Measurements from ENCODE around the gene CDS2.

Gene CDS2

DNA sequence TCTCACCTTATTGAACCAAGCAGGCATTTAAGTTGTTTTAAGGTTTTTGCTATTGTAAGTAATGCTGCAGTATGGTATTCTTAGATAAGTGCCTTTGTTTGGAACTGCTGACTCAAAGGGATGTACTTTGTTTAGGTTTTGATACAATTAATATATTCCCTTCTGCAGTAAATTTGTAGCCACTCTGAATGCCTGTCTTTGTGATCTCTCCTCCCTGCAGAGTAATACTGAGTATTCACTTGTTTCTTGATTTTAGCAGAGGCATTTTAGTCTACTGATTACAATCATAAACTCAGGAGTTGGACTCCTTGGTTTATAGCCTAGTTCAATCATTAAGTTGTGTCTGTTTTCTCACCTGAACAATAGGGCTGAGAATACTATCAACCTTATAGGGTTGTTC is 13.4 kb downstream of the CDS2 start:
- no peak for DNase-seq (ENCODE audit: low spot score)
- in situ Hi-C loops (cut with MboI; ENCODE audit: low pct_unique_long_range_greater_than_20kb, low sequenced_read_pairs, unreplicated experiment), result no loop called here
- TF ChIP-seq, protein P1, sequence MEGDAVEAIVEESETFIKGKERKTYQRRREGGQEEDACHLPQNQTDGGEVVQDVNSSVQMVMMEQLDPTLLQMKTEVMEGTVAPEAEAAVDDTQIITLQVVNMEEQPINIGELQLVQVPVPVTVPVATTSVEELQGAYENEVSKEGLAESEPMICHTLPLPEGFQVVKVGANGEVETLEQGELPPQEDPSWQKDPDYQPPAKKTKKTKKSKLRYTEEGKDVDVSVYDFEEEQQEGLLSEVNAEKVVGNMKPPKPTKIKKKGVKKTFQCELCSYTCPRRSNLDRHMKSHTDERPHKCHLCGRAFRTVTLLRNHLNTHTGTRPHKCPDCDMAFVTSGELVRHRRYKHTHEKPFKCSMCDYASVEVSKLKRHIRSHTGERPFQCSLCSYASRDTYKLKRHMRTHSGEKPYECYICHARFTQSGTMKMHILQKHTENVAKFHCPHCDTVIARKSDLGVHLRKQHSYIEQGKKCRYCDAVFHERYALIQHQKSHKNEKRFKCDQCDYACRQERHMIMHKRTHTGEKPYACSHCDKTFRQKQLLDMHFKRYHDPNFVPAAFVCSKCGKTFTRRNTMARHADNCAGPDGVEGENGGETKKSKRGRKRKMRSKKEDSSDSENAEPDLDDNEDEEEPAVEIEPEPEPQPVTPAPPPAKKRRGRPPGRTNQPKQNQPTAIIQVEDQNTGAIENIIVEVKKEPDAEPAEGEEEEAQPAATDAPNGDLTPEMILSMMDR (IDR thresholded peaks at IDR 0.05; ENCODE audit: extremely low read depth, insufficient read depth, missing control alignments), result no peak

DNA sequence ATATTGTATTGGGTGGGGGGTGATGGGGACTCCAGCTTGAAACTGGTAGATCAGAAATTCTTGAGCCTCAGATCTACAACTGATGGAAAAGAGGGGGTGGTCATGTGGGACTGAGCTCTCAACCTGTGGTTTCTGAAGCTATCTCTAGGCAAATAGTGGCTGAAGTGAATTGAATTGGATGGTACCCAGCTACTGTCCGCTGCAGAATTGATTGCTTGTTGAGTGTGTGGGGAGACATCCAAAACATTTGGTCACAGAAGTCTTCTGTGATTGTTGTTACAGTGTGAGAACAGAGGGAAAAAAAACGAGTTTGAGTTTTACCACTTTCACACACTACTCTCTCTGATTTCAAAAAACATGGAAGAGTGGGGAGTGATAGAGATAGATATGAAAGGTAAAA is 14.8 kb downstream of the CDS2 start:
- TF ChIP-seq, protein P1 (IDR thresholded peaks at IDR 0.05; ENCODE audit: extremely low read depth, insufficient read depth, missing control alignments), result no peak
- no peak for DNase-seq (ENCODE audit: low spot score)
- in situ Hi-C loops (cut with MboI; ENCODE audit: low pct_unique_long_range_greater_than_20kb, low sequenced_read_pairs, unreplicated experiment), result no loop called here

DNA sequence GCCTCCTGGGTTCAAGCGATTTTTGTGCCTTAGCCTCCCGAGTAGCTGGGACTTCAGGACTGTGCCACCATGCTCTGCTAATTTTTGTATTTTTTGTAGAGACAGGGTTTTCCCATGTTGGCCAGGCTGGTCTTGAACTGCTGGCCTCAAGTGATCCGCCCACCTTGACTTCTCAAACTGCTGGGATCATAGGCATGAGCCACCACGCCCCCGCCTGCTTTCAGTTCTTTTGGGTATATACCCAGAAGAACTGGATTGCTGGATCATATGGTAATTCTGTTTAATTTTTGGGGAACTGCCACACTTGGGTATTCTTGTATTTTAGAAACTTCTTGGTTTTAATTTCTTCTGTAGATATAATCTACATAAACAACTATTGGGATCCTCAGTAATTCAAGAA is 17.0 kb downstream of the CDS2 start:
- TF ChIP-seq, protein P1 (IDR thresholded peaks at IDR 0.05; ENCODE audit: extremely low read depth, insufficient read depth, missing control alignments), result no peak
- no peak for DNase-seq (ENCODE audit: low spot score)
- in situ Hi-C loops (cut with MboI; ENCODE audit: low pct_unique_long_range_greater_than_20kb, low sequenced_read_pairs, unreplicated experiment), result no loop called here

DNA sequence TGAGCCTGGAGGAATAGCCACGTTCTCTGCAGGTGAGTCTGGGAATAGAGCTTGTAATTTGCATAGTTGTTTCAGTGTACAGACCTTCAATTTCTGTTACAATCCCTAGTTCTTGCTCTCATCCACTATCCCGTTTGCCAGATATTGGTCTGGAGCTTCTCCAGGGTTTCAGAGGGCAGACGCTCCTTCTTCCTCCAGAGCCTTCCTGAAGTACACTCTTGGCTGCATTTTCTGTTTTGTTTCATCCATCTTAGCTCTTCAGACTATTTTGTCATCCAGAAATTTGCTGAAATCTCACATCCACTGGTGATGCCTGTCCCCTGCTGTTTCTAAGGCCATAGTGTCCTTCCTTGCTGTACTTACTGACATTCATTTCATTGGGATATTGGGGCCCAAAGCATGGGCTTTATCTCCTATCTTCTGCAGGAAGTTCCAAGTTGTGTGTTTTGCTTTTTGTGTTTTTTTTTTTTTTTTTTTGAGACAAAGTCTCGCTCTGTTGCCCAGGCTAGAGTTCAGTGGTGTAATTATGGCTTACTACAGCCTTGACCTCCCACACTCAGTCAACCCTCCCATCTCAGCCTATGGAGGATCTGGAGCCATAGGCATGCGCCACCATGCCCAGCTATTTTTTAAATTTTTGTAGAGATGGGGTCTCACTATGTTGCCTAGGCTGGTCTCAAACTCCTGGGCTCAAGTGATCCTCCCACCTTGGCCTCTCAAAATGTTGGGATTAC is 18.7 kb downstream of the CDS2 start:
- no peak for DNase-seq (ENCODE audit: low spot score)
- in situ Hi-C loops (cut with MboI; ENCODE audit: low pct_unique_long_range_greater_than_20kb, low sequenced_read_pairs, unreplicated experiment), result no loop called here
- TF ChIP-seq, protein P1 (IDR thresholded peaks at IDR 0.05; ENCODE audit: extremely low read depth, insufficient read depth, missing control alignments), result no peak

DNA sequence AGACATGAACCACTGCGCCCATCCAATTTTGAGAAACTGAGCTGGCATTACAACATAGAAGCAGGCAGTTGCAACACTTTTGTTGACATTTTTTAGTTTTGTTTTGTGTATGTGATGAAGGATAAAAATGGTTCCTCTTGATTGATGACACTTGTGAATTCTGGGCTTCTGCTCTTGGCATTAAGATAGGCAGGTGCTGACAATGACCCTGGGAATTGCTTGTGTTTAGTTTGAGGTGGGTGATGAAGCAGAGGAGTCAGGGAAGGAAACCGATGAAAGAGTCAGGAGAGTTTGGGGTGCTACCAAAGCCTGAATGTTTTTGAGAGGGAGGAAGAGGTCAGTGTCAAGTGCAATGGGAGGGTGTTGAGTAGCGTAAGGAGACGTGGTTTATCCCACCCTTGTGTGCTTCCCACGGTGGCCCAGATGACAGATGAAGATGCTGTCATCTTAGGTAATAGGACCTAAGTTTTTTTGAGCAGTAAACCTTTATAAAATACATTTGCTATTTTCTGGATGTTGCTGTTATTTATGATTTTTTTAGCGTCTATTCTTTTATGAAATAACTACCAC is 19.4 kb downstream of the CDS2 start:
- in situ Hi-C loops (cut with MboI; ENCODE audit: low pct_unique_long_range_greater_than_20kb, low sequenced_read_pairs, unreplicated experiment), result no loop called here
- no peak for DNase-seq (ENCODE audit: low spot score)
- TF ChIP-seq, protein P1 (IDR thresholded peaks at IDR 0.05; ENCODE audit: extremely low read depth, insufficient read depth, missing control alignments), result no peak

DNA sequence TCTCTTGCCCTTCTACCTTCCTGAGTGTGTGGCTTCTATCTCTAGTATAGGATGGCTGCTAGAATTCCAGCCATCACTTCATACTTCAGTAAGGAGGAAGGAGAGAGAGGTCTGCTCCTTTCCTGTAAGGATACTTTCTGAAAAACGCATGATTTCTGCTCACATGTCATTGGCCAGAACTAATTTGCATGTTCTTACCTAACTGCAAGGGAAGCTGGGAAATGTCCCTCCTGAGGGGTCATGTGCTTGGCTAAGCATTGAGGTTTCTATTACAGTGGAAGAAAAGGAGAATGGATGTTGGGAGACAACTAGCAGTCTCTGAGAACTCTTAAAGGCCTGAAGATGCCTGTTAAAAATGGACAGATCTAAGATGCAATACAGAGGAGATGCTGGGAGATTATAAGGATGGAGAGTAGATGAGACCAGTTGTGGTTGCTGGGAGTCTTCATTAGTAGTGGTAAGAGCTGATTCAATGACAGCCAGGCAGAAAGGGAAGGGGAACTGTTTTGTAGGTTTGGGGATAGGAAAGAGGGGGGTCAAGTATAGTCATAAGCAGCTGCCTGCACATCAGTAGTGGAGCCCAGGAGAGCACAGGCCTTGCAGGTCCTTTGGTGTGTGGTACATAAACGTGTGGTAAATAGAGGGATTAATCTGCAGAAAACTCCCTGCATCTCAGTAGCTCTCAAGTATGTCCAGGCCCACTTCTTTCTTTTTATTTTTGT is 20.2 kb downstream of the CDS2 start:
- in situ Hi-C loops (cut with MboI; ENCODE audit: low pct_unique_long_range_greater_than_20kb, low sequenced_read_pairs, unreplicated experiment), result no loop called here
- TF ChIP-seq, protein P1 (IDR thresholded peaks at IDR 0.05; ENCODE audit: extremely low read depth, insufficient read depth, missing control alignments), result no peak
- DNase-seq (ENCODE audit: low spot score), result no peak
